Right ventricle myocardium superior (tissue), 1 donor: ENCODE results near the gene LTBP3. TPM values are rescaled to one million over a fixed set of nuclear protein-coding genes. Genes with fewer than 3 reads are reported as not detected.
A peak's percentile ranks its signal among the peaks of the same experiment; 100 is the strongest.

ENCODE experiments used
- ATAC-seq: fragments of 200-7000 bp; cut with Tn5 transposase; one replicate; pipeline ENCODE4 v1.9.1; 2020; ENCODE audit warnings: mild to moderate bottlenecking; ENCODE audit not compliant: poor library complexity
- DNase-seq: peaks from one replicate; pipeline ENCODE4 v3.0.0-alpha.2; 2020
- intact Hi-C: fragments of 100-400 bp; cut with DNase I; formaldehyde crosslinking; loops from one replicate; pipeline ENCODE4 v1.11.2; 2022
- total RNA-seq: library from RNA; stranded (reverse); fragmentation: NEBNext Ultra II Directional; extraction: Animal tissue kit (Norgen Biotek cat#: 25700); gene quantifications from one replicate; pipeline ENCODE4 v1.2.1, GENCODE V29; 2021
- donor health status: DM: no; HTN: yes; CAD: no; lungs with severe emphysema.

LTBP3 gene
- total RNA-seq, 1 donor from 2014 or later: 73.4 TPM

- DNase-seq (no peak), ATAC-seq (no peak)
- intact Hi-C loops: no loop called here
Observed at GRCh38 chr11:65542738-65543390, 15.3 kb downstream of the LTBP3 start.

DNA sequence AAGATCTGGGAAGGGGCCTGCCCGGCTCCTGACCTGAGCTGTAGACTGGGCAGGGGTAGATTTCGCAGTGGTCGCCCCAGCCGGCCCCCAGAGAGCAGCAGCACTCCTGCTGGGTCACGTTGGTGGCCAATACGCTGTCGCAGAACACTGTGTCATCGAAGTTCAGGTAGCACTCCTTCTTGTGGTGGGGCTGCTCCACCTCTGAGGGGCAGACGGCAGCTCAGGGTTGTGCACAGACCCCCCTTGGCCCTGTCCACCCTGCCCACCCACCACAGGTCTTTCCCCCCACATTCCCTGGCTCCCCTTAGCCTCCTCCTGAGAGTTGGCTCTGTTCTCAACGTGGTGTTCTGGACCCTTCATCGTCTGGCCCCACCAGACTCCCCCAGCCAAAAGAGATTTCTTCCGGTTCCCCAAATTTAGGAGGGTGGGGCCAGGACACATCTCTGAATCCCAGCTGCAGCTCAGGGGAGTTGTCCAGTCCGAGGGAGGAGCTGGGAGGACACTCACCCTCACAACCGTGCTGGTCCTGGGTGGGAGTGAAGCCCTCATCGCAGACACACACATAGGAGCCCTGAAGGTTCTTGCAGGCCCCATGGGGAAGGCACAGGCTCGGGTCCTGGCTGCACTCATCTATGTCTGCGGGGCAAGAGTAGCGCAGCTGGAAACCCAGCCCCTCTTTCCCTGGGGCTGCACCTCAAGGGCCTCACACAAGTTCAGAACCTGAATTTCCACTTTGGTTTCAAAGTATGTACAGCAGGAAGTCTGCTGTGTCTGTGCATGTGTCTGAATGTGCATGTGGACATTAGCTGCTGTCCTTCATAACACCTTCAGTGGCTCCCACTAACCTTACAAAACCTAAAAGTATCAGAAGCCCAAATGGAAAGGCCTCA lies 16.8 kb downstream of the LTBP3 start:
- DNase-seq: no peak
- intact Hi-C loops: no loop called here
- no peak for ATAC-seq

DNA sequence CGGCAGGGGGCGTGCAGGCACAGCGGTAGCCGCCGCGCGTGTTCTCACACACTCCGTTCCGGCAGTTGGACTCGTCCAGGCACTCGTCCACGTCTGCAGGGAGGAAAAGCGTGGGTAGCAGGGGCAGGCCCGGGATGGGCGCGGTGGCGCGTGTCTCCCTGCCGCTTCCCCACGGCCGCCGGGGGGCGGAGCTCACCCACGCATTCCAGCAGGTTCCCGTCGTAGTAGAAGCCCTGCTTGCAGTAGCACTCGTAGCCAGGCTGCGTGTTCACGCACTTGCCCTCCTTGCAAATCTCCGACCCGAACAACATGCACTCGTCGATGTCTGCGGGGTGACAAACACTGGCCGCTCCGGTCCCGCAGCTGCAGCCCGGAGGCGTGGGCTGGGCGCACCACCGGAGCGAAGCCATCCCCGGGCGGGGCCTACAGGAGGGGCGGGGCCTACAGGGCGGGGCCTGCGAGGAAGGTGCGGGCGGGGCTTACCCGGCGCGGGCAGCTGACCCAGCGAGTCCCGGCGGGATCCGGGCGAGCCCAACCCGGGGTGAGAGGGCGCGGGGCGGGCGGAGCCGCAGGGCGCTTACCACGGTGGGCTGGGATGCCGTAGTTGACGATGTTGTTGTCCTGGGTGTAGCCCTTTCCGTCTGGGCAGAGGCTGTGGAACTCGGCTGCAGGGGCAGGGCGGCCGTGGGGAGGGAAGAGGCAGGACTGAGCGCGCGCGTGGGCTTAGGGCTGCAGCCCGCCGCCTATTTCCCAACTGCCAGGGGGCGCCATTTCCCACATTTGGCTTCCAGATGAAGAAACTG lies 17.7 kb downstream of the LTBP3 start:
- ATAC-seq: peak; percentile 95

DNA sequence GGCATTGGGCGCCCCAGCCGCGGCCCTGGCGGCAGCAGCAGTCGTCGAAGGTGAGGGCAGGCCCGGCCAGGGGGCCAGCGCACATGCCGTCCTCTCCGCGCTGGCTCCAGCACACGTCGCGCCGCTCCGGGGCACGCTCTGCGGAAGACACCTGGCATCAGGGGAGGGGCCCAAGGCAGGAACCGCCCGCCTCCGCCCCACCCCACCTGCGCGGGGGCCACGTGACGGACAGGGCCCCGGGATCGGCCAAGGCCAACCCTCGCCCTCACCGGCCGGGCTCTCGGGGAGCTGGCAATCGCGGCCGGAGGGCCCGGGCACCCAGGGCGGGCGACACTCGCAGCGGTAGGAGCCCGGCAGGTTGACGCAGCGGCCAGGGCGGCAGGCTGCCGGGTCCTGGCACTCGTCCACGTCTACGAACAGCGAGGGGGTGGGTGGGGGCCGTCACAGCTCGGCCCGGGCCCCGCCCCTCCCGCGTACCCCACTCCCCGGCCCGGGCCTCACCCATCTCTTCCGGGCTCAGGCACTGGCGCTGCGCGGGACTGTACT lies 18.3 kb downstream of the LTBP3 start:
- ATAC-seq (no peak), DNase-seq (no peak)
- intact Hi-C loops: no loop called here

More for the DNA sequence above, 17.7 kb downstream of the LTBP3 start:
- DNase-seq: peak; percentile 95
- intact Hi-C loops: no loop called here

- intact Hi-C loops: no loop called here
- ATAC-seq: no peak
- no peak for DNase-seq
Observed at GRCh38 chr11:65538915-65539743, 19.0 kb downstream of the LTBP3 start.

DNA sequence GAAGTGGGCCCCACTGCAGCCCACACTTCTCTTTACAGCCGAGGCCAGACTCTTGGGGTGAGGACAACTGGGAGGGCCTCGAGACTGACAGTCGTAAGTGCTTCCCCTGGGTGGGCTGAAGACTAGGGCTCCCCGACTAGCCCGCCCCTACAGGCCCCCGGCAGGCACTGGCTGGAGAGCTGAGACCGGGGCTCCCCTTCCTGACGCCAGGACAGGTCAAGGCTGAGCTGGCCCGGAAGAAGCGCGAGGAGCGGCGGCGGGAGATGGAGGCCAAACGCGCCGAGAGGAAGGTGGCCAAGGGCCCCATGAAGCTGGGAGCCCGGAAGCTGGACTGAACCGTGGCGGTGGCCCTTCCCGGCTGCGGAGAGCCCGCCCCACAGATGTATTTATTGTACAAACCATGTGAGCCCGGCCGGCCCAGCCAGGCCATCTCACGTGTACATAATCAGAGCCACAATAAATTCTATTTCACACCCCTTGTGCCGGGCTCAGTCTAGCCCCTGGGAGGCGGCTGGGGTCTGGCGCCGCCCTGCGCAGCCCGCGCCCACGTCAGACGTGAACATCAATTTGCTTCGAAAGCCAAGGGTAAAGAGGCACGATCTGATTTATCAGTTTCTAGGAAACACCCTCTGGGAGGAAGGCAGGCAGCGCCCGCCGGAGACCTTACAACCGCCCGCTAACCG lies 19.8 kb downstream of the LTBP3 start:
- DNase-seq (no peak), ATAC-seq (no peak)
- intact Hi-C loops: no loop called here

- DNase-seq (no peak), ATAC-seq (no peak)
- intact Hi-C loops: no loop called here
Observed at GRCh38 chr11:65537620-65538231, 20.4 kb downstream of the LTBP3 start.

- intact Hi-C loops: no loop called here
Observed at GRCh38 chr11:65537296-65537597, 20.9 kb downstream of the LTBP3 start.

DNA sequence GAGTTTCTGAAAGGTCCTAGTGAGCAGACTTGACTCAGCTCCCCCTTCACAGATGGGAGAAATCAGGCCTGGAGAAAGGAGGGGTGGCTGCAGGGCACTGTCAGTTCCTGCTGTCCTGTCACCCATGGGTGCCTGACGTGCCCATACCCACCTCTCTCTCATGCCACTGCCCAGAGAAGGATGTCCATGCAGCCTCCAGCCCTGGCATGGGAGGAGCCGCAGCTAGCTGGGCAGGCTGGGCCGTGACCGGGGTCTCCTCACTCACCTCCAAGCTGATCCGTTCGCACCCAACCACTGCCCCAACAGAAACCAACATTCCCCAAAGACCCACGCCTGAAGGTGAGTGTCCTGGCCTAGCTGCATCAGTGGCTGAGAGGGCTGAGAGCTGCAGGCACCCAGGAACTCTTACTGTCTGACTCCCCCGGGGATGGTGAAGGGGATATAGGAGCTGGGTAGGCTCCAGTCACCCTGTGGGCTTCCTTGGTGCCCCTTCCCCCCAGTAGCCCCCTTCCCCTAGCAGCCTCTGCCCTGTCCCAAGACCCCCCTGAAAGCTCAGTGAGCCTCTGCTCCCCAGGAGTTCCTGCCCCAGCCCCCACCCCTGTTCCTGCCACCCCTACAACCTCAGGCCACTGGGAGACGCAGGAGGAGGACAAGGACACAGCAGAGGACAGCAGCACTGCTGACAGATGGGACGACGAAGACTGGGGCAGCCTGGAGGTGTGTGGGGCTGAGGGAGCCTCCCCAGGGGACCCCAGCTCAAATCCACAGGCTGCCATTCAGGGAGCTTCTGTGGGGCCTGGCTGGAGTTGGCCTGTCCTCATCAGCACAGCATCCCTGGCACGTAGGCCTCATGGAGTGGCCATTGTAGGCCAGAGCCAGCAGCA lies 21.5 kb downstream of the LTBP3 start:
- intact Hi-C loops: no loop called here

More at GRCh38 chr11:65537296-65537597, 20.9 kb downstream of the LTBP3 start:
- no peak for DNase-seq
- ATAC-seq: no peak

DNA sequence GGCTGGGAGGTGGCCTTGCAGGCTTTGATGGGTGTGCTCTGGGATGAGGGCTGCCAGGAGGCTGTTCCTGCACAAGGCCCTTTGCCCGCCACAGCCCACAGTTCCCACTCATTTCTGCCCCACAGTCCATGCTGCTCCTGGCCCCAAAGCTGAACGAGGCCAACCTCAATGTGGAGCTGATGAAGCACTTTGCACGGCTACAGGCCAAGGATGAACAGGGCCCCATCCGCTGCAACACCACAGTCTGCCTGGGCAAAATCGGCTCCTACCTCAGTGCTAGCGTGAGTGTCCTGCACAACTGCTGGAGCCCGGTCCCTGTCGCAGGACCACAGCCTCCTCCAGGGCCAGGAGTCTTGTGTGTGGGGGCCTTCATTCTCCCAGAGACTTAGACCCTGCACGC lies 23.1 kb downstream of the LTBP3 start:
- intact Hi-C loops: no loop called here
- no peak for DNase-seq
- ATAC-seq: no peak

More for the DNA sequence above, 21.5 kb downstream of the LTBP3 start:
- no peak for DNase-seq
- ATAC-seq: no peak

DNA sequence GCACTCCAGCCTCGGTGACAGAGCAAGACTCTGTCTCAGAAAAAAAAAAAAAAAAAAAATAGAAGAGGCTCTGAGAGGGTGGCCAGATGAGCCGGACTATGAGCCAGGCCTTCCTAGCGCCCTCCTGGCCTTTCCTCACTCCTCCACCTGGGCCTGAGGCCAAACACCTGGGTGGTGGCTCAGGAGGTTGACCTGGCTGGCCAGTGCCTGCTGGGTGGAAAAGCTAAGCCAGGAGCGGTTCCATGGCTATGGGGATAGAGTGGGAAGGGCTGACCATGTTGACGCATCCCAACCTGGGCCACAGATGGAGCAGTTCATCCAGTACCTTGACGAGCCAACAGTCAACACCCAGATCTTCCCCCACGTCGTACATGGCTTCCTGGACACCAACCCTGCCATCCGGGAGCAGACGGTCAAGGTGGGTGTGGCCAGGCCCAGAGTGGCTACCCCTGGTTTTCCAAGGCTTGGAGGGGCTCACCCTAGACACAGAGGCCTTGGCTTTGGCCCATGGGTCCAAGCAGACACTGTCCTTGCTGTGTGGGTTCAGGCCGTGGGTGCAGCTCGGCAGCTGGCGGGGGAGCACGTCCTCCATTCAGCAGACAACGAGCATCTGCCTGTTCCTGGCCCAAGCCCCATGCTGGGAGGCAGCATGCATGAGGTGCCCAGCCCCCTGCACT lies 25.6 kb downstream of the LTBP3 start:
- intact Hi-C loops: no loop called here
- DNase-seq: no peak
- ATAC-seq: no peak

GRCh38 chr11:65530157-65530496 lies 28.0 kb downstream of the LTBP3 start:
- DNase-seq: no peak
- no peak for ATAC-seq
- intact Hi-C loops: no loop called here

GRCh38 chr11:65529475-65530156 lies 28.5 kb downstream of the LTBP3 start:
- no peak for ATAC-seq
- intact Hi-C loops: no loop called here
- no peak for DNase-seq

GRCh38 chr11:65528819-65529350 lies 29.3 kb downstream of the LTBP3 start:
- DNase-seq (no peak), ATAC-seq (no peak)
- intact Hi-C loops: no loop called here

DNA sequence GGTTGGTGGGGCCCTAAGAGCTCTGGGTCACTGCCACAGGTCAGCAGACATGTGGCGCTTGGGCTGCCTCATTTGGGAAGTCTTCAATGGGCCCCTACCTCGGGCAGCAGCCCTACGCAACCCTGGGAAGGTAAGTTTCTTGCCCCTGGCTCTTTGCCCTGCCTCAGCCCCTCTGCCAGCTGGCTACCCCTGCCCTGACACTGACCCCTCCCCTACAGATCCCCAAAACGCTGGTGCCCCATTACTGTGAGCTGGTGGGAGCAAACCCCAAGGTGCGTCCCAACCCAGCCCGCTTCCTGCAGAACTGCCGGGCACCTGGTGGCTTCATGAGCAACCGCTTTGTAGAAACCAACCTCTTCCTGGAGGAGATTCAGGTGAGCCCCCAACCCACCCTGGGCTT lies 31.4 kb downstream of the LTBP3 start:
- intact Hi-C loops: no loop called here
- DNase-seq (peak; percentile 26), ATAC-seq (no peak)
